GM23248 (cell line): Measurements from ENCODE around the gene TDRD5. TPM values are rescaled to one million over a fixed set of nuclear protein-coding genes. Genes with fewer than 3 reads are reported as not detected.

Source experiments
- DNase-seq: peaks from one replicate; pipeline ENCODE4 v3.0.0-alpha.2; 2015
- H2AFZ ChIP-seq: fragments of 200-600 bp; sonication (generic); 2 replicates; pipeline ENCODE4 v1.6.1; 2016; ENCODE audit warnings: antibody characterized with exemption
- H3F3A ChIP-seq: fragments of 200-600 bp; sonication (generic); 2 replicates; pipeline ENCODE4 v1.6.1; 2016; ENCODE audit warnings: mild to moderate bottlenecking, antibody characterized with exemption, mixed run types; ENCODE audit not compliant: insufficient read depth
- H3K27ac ChIP-seq: fragments of 200-600 bp; sonication (generic); 2 replicates; pipeline ENCODE4 v1.5.1; 2016; ENCODE audit warnings: mild to moderate bottlenecking
- H3K27me3 ChIP-seq: fragments of 200-600 bp; sonication (generic); replicated peaks from 2 replicates; pipeline ENCODE4 v1.6.1; 2016; ENCODE audit warnings: mild to moderate bottlenecking; ENCODE audit not compliant: insufficient read depth
- H3K36me3 ChIP-seq: fragments of 200-600 bp; sonication (generic); 2 replicates; pipeline ENCODE4 v1.6.1; 2016; ENCODE audit warnings: low read depth, mild to moderate bottlenecking
- H3K4me1 ChIP-seq: fragments of 200-600 bp; sonication (generic); 2 replicates; pipeline ENCODE4 v1.6.1; 2016; ENCODE audit warnings: mild to moderate bottlenecking; ENCODE audit not compliant: insufficient read depth
- H3K4me2 ChIP-seq: fragments of 200-600 bp; sonication (generic); one replicate; pipeline ENCODE4 v1.6.1; 2016; ENCODE audit warnings: mild to moderate bottlenecking; ENCODE audit not compliant: unreplicated experiment
- H3K4me3 ChIP-seq: fragments of 200-600 bp; sonication (generic); 2 replicates; pipeline ENCODE4 v1.5.1; 2016; ENCODE audit warnings: mild to moderate bottlenecking
- H3K79me2 ChIP-seq: fragments of 200-600 bp; sonication (generic); 2 replicates; pipeline ENCODE4 v1.6.1; 2016; ENCODE audit warnings: mild to moderate bottlenecking; ENCODE audit not compliant: insufficient read depth
- H3K9ac ChIP-seq: fragments of 200-600 bp; sonication (generic); 2 replicates; pipeline ENCODE4 v1.6.1; 2016; ENCODE audit warnings: mild to moderate bottlenecking
- H3K9me2 ChIP-seq: fragments of 200-600 bp; sonication (generic); 2 replicates; pipeline ENCODE4 v1.6.1; 2016; ENCODE audit warnings: mixed run types, mild to moderate bottlenecking, moderate library complexity; ENCODE audit not compliant: insufficient read depth
- H3K9me3 ChIP-seq: fragments of 200-600 bp; sonication (generic); one replicate; pipeline ENCODE4 v1.6.1; 2017; ENCODE audit warnings: low read depth
- H4K20me1 ChIP-seq: fragments of 200-600 bp; sonication (generic); 2 replicates; pipeline ENCODE4 v1.6.0; 2016; ENCODE audit not compliant: insufficient read depth
- EZH2 ChIP-seq: fragments of 200-600 bp; sonication (generic); IDR thresholded peaks from 2 replicates; pipeline ENCODE4 v1.6.1; 2018; ENCODE audit warnings: antibody characterized with exemption, mild to moderate bottlenecking; ENCODE audit not compliant: insufficient read depth, poor library complexity, severe bottlenecking
- EZH2phosphoT487 ChIP-seq: fragments of 200-600 bp; sonication (generic); IDR thresholded peaks from 2 replicates; pipeline ENCODE4 v1.6.1; 2018; ENCODE audit warnings: antibody characterized with exemption, moderate library complexity, mild to moderate bottlenecking, low read depth; ENCODE audit not compliant: insufficient read depth
- WGBS, 2 experiments: methylation state at CpG; one replicate each; pipeline ENCODE4 v1.1.6; 2015 to 2017; ENCODE audit warnings: low lambda C conversion rate in 2 of 2, low coverage in 1 of 2; ENCODE audit errors: missing lambda C conversion rate in 2 of 2; 5-methylcytosine and 5-hydroxymethylcytosine counted together
- in situ Hi-C: fragments of 300-500 bp; cut with MboI; formaldehyde crosslinking; loops from 2 replicates; pipeline ENCODE4 v1.15.0; 2020
- polyA plus RNA-seq: library from polyadenylated mRNA; unstranded; fragments of >200 nt; fragmentation: Nextera tagmentation; extraction: Ambion mirVana; gene quantifications from 2 replicates; pipeline ENCODE4 v1.2.1, GENCODE V29; 2016
- total RNA-seq: library from RNA; depleted of rRNA; stranded (reverse); fragments of >200 nt; shearing (Covaris generic); gene quantifications from 2 replicates; pipeline ENCODE4 v1.2.3, GENCODE V29; 2014

TDRD5 gene
- total and polyA plus RNA-seq, 2 experiments from 2014 or later = not detected

GRCh38 chr1:179587336-179587735, 4.3 kb upstream of the TDRD5 start:
- WGBS, 2 experiments = 61 to 71% methylated on average over 6 of the region's 6 CpGs
- H3K9me3 ChIP-seq = no peaks in the 10 kb centered on the region
- H3K4me2 ChIP-seq = no peak overlapping the region
- H3F3A ChIP-seq = no peaks in the 10 kb centered on the region
- no peak overlapping the region for H3K27ac ChIP-seq
- no peak for DNase-seq
- in situ Hi-C loops = no loop called here
- no peaks in the 10 kb centered on the region for H3K9me2 ChIP-seq
- H3K4me1 ChIP-seq = no peaks in the 10 kb centered on the region
- H4K20me1 ChIP-seq = no peaks in the 10 kb centered on the region
- H3K79me2 ChIP-seq = no peaks in the 10 kb centered on the region
- peaks cover 30% of the 10 kb centered on the region for H3K27me3 ChIP-seq
- H2AFZ ChIP-seq = no peak overlapping the region
- H3K36me3 ChIP-seq = no peaks in the 10 kb centered on the region
- H3K9ac ChIP-seq = no peak overlapping the region
- no peak for TF ChIP-seq EZH2
- TF ChIP-seq EZH2phosphoT487 = no peak
- H3K4me3 ChIP-seq = no peak overlapping the region

- H4K20me1 ChIP-seq = no peaks in the 10 kb centered on the region
- in situ Hi-C loops = no loop called here
- no peaks in the 10 kb centered on the region for H3F3A ChIP-seq
- no peak overlapping the region for H2AFZ ChIP-seq
- H3K4me3 ChIP-seq = no peak overlapping the region
- H3K27me3 ChIP-seq = peaks cover 38% of the 10 kb centered on the region
- H3K79me2 ChIP-seq = no peaks in the 10 kb centered on the region
- H3K4me1 ChIP-seq = no peaks in the 10 kb centered on the region
- H3K9me3 ChIP-seq = no peaks in the 10 kb centered on the region
- H3K9ac ChIP-seq = no peak overlapping the region
- TF ChIP-seq EZH2phosphoT487 = no peak
- TF ChIP-seq EZH2 = no peak
- WGBS, 2 experiments = 81 to 83% methylated on average over 18 of the region's 18 CpGs
- no peak overlapping the region for H3K27ac ChIP-seq
- H3K4me2 ChIP-seq = no peak overlapping the region
- no peaks in the 10 kb centered on the region for H3K9me2 ChIP-seq
- no peaks in the 10 kb centered on the region for H3K36me3 ChIP-seq
- no peak for DNase-seq
Measured at GRCh38 chr1:179588425-179589024, 3.1 kb upstream of the TDRD5 start.

- H3K4me1 ChIP-seq = no peaks in the 10 kb centered on the region
- H3K36me3 ChIP-seq = no peaks in the 10 kb centered on the region
- no peaks in the 10 kb centered on the region for H4K20me1 ChIP-seq
- H3K4me2 ChIP-seq = no peak overlapping the region
- no peak overlapping the region for H3K27ac ChIP-seq
- H3K9me2 ChIP-seq = no peaks in the 10 kb centered on the region
- in situ Hi-C loops = no loop called here
- H3K79me2 ChIP-seq = no peaks in the 10 kb centered on the region
- TF ChIP-seq EZH2phosphoT487 (no peak), EZH2 (no peak)
- H3F3A ChIP-seq = no peaks in the 10 kb centered on the region
- H2AFZ ChIP-seq = no peak overlapping the region
- peaks cover 46% of the 10 kb centered on the region for H3K27me3 ChIP-seq
- H3K4me3 ChIP-seq = no peak overlapping the region
- WGBS, 2 experiments = 33 to 39% methylated on average over 4 of the region's 4 CpGs
- H3K9ac ChIP-seq = no peak overlapping the region
- DNase-seq = peak; percentile 8
- no peaks in the 10 kb centered on the region for H3K9me3 ChIP-seq
Measured at GRCh38 chr1:179589509-179589908, 2.1 kb upstream of the TDRD5 start.

- Histone ChIP-seq H4K20me1 (no peaks in the 10 kb centered on the region), H3K4me3 (no peak overlapping the region), H3F3A (no peaks in the 10 kb centered on the region), H2AFZ (no peak overlapping the region), H3K27me3 (peaks cover 37% of the 10 kb centered on the region), H3K9ac (no peak overlapping the region), H3K4me2 (no peak overlapping the region), H3K9me2 (no peaks in the 10 kb centered on the region), H3K4me1 (no peaks in the 10 kb centered on the region), H3K79me2 (no peaks in the 10 kb centered on the region), H3K27ac (no peak overlapping the region), H3K36me3 (no peaks in the 10 kb centered on the region), H3K9me3 (no peaks in the 10 kb centered on the region)
- DNase-seq = no peak
- in situ Hi-C loops = no loop called here
- WGBS, 2 experiments = 52 to 53% methylated on average over 11 of the region's 11 CpGs
- TF ChIP-seq EZH2phosphoT487 (no peak), EZH2 (no peak)
Measured at GRCh38 chr1:179590671-179591070, 961 bp upstream of the TDRD5 start.

- Histone ChIP-seq H3K9me2 (no peaks in the 10 kb centered on the region), H3K27me3 (peaks cover 32% of the 10 kb centered on the region), H3K27ac (no peak overlapping the region), H3K36me3 (no peaks in the 10 kb centered on the region), H3K4me2 (no peak overlapping the region), H3K9me3 (no peaks in the 10 kb centered on the region), H3K4me3 (no peak overlapping the region), H4K20me1 (no peaks in the 10 kb centered on the region), H3F3A (no peaks in the 10 kb centered on the region), H2AFZ (no peak overlapping the region), H3K79me2 (no peaks in the 10 kb centered on the region), H3K4me1 (no peaks in the 10 kb centered on the region), H3K9ac (no peak overlapping the region)
- in situ Hi-C loops = no loop called here
- TF ChIP-seq EZH2phosphoT487 = no peak
- DNase-seq = no peak
- 21 to 23% methylated on average over 7 of the region's 7 CpGs for WGBS, 2 experiments
Measured at GRCh38 chr1:179591253-179591591, 410 bp upstream of the TDRD5 start.
